ENCODE data around the gene POLR2C. TPM values are rescaled to one million over a fixed set of nuclear protein-coding genes. Genes with fewer than 3 reads are reported as not detected.

POLR2C gene
- total RNA-seq, 1 donor from 2014 or later = 76.0 TPM

DNA sequence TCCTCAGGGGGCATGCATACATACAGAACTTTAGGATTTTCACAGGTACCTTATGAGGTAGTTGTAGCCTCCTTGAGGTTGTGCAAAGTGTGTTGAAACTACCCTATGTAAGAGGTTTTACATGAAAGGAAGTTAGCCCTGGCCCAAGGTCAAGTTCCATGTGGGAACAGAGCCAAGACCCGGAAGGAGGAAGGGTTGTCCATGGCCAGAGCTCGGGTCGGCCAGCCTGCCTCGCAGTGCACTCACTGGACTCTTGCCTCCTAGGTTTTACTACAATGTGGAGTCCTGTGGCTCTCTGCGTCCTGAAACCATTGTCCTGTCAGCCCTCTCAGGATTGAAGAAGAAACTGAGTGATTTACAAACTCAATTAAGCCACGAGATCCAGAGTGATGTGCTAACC lies 8.2 kb downstream of the POLR2C start:
- Histone ChIP-seq H3K27ac (peak overlapping the region; percentile 15), H3K4me3 (no peak overlapping the region), H3K9me3 (no peaks in the 10 kb centered on the region), H3K36me3 (peaks cover 96% of the 10 kb centered on the region), H3K4me1 (peaks cover 45% of the 10 kb centered on the region), H3K27me3 (ENCODE audit: low read depth) (no peaks in the 10 kb centered on the region)
- ATAC-seq (peak; percentile 72 to 79), DNase-seq (peak; percentile 81)
- intact Hi-C loops (cut with DNase I) = no loop called here
- TF ChIP-seq, protein P1, sequence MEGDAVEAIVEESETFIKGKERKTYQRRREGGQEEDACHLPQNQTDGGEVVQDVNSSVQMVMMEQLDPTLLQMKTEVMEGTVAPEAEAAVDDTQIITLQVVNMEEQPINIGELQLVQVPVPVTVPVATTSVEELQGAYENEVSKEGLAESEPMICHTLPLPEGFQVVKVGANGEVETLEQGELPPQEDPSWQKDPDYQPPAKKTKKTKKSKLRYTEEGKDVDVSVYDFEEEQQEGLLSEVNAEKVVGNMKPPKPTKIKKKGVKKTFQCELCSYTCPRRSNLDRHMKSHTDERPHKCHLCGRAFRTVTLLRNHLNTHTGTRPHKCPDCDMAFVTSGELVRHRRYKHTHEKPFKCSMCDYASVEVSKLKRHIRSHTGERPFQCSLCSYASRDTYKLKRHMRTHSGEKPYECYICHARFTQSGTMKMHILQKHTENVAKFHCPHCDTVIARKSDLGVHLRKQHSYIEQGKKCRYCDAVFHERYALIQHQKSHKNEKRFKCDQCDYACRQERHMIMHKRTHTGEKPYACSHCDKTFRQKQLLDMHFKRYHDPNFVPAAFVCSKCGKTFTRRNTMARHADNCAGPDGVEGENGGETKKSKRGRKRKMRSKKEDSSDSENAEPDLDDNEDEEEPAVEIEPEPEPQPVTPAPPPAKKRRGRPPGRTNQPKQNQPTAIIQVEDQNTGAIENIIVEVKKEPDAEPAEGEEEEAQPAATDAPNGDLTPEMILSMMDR (IDR thresholded peaks at IDR 0.05) = no peak

GRCh38 chr16:57471209-57471608 lies 8.7 kb downstream of the POLR2C start:
- intact Hi-C loops (cut with DNase I) = no loop called here
- Histone ChIP-seq H3K4me1 (peaks cover 45% of the 10 kb centered on the region), H3K27me3 (ENCODE audit: low read depth) (no peaks in the 10 kb centered on the region), H3K4me3 (no peak overlapping the region), H3K27ac (peak overlapping the region; percentile 15), H3K36me3 (peaks cover 91% of the 10 kb centered on the region), H3K9me3 (no peaks in the 10 kb centered on the region)
- TF ChIP-seq, protein P1 (IDR thresholded peaks at IDR 0.05) = no peak
- peak in 1 of 2 donors; percentile 10 for ATAC-seq
- no peak for DNase-seq

DNA sequence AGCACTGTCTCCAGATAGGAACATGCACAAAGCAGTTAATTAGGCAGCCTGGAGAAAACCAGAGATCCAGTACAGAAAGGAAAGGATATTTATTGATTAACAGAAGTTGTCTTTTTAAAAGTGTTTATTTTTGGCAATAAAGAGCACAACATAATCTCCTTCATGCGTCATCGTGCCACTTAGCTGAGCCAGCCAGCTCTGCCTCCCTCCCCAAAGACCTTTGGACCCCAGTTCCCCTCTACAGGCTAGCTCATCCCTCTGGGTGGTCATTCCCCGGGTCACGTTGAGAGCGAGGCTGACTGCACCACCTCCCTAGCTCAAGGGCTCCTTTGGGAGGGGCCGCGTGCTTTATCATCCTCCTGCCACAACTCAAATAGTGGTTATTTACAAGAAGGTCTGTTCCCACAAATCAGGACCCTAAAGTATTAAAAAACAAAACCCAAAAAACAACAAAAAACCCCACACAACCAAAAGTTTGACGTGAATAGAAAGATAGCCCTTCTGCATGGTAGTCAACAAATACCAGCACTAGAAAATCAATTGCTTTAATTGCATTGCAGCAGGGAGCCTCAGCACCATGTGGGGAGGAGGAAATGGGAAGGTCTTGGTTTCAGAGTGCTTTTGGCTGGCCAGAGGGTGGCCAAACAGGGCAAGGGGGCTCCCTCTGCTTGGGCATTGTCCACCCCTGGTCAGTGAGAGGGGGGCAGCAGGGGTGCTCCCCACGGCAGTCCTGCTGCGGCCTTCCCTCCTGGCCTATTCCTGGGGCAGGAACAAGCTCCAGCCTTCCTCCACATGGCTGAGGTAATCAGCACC lies 9.6 kb downstream of the POLR2C start:
- Histone ChIP-seq H3K27me3 (ENCODE audit: low read depth) (no peaks in the 10 kb centered on the region), H3K9me3 (no peaks in the 10 kb centered on the region), H3K4me3 (no peak overlapping the region), H3K36me3 (peaks cover 83% of the 10 kb centered on the region), H3K4me1 (peaks cover 50% of the 10 kb centered on the region), H3K27ac (no peak overlapping the region)
- intact Hi-C loops (cut with DNase I) = no loop called here
- DNase-seq (no peak), ATAC-seq (no peak)
- TF ChIP-seq, protein P1 (IDR thresholded peaks at IDR 0.05) = no peak

- TF ChIP-seq, protein P1 (IDR thresholded peaks at IDR 0.05) = no peak
- Histone ChIP-seq H3K27ac (no peak overlapping the region), H3K4me1 (peaks cover 54% of the 10 kb centered on the region), H3K36me3 (peaks cover 77% of the 10 kb centered on the region), H3K27me3 (ENCODE audit: low read depth) (no peaks in the 10 kb centered on the region), H3K4me3 (no peak overlapping the region), H3K9me3 (no peaks in the 10 kb centered on the region)
- ATAC-seq (no peak), DNase-seq (no peak)
- intact Hi-C loops (cut with DNase I) = no loop called here
These were observed 10.2 kb downstream of the POLR2C start for GRCh38 chr16:57472665-57473060.

DNA sequence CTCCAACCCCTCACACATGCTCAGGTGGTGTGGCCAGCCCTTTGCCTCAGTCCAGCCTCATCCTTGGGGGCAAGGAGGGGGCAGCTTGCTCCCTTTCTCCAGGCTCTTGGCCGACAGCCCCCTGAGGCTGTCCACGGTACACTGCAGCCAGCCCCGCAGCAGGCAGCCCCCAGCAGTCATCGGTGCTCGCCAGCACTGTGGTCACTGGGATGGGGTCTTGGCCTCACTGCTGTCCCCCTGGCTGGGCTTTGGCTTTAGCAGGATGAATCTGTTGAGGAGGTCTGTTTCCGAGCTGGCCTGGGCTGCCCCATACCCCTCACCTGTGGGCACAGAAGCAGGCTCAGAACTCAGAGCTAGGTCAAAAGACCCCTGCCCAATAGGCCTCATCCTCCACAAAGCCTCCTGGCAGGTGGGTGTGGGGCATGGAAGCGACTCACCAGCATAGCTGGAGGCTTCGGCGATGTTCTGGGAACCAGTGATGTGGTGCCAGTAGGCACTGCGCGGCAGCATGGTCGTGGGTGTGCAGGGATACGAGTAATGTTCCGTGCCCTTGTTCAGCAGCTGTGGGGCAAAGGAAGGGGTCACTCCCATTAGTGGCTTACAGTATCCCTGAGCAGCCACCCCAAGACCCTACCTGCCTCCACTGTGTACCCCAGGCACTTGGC lies 10.8 kb downstream of the POLR2C start:
- Histone ChIP-seq H3K4me1 (peaks cover 55% of the 10 kb centered on the region), H3K27me3 (ENCODE audit: low read depth) (no peaks in the 10 kb centered on the region), H3K9me3 (no peaks in the 10 kb centered on the region), H3K4me3 (no peak overlapping the region), H3K27ac (no peak overlapping the region), H3K36me3 (peaks cover 70% of the 10 kb centered on the region)
- DNase-seq (no peak), ATAC-seq (no peak)
- TF ChIP-seq, protein P1 (IDR thresholded peaks at IDR 0.05) = no peak
- intact Hi-C loops (cut with DNase I) = no loop called here

Data from lower lobe of right lung (tissue), 2 donors.